B cell (primary cell): ENCODE data around the gene ZSCAN1. TPM values are rescaled to one million over a fixed set of nuclear protein-coding genes. Genes with fewer than 3 reads are reported as not detected.

Experiments
- ATAC-seq: fragments of 200-7000 bp; cut with Tn5 transposase; one replicate; pipeline ENCODE4 v1.10.0; 2021; ENCODE audit warnings: low read depth, mild to moderate bottlenecking, moderate number of reproducible peaks, moderate library complexity
- CTCF ChIA-PET: fragments of 350-600 bp; sonication (Branson Sonifier 250); formaldehyde crosslinking; loops from one replicate; lab custom pipeline; 2021; ENCODE audit warnings: antibody characterized with exemption, inconsistent platforms; lab: Charles Lee
- POLR2A ChIA-PET: fragments of 350-600 bp; sonication (Branson Sonifier 250); formaldehyde crosslinking; loops from one replicate; lab custom pipeline; 2021; ENCODE audit warnings: antibody characterized with exemption; lab: Charles Lee
- DNase-seq: peaks from one replicate; pipeline ENCODE4 v3.0.0; 2013
- H2AFZ ChIP-seq: 2 replicates; pipeline ENCODE4 v1.6.1; 2012; ENCODE audit warnings: mild to moderate bottlenecking, low read depth, low read length; ENCODE audit not compliant: insufficient read depth, poor library complexity, severe bottlenecking
- H3K27ac ChIP-seq, 2 donors: 1 replicate in 1 of 2; 2 replicates in 1 of 2; pipeline ENCODE4 v1.5.1; 2012 to 2013; ENCODE audit warnings: low read length in 2 of 2, mild to moderate bottlenecking in 2 of 2, moderate library complexity in 1 of 2
- H3K27me3 ChIP-seq, 4 experiments: fragments of 200-600 bp in 1 of 4; sonication (generic) in 1 of 4; replicated peaks in 1 of 4; 1 replicate in 2 of 4; 2 replicates in 2 of 4; pipeline versions ENCODE4 v1.6.1 to v1.7.0; 2013 to 2016; ENCODE audit warnings: low read length in 3 of 4, mild to moderate bottlenecking in 2 of 4, mixed read lengths in 1 of 4, moderate library complexity in 1 of 4; ENCODE audit not compliant: insufficient read depth in 4 of 4, control insufficient read depth in 3 of 4; ENCODE audit errors: control extremely low read depth in 1 of 4
- H3K36me3 ChIP-seq, 2 experiments: replicated peaks in 1 of 2; 1 replicate in 1 of 2; 2 replicates in 1 of 2; pipeline versions ENCODE4 v1.6.1 to v1.7.1; 2013; ENCODE audit warnings: low read length in 1 of 2; ENCODE audit not compliant: insufficient read depth in 2 of 2, control insufficient read depth in 1 of 2; ENCODE audit errors: control extremely low read depth in 1 of 2, extremely low read depth in 1 of 2
- H3K4me1 ChIP-seq, 2 donors: fragments of 200-600 bp in 1 of 2; sonication (generic) in 1 of 2; 1 replicate in 1 of 2; 2 replicates in 1 of 2; pipeline versions ENCODE4 v1.5.1 to v1.6.1; 2013 to 2017; ENCODE audit warnings: low read length in 2 of 2; ENCODE audit not compliant: control insufficient read depth in 2 of 2, insufficient read depth in 2 of 2
- H3K4me2 ChIP-seq: replicated peaks from 2 replicates; pipeline ENCODE3; 2012; ENCODE audit warnings: mild to moderate bottlenecking, low read depth, low read length; ENCODE audit not compliant: poor library complexity, severe bottlenecking
- H3K4me3 ChIP-seq, 5 experiments: fragments of 200-600 bp in 1 of 5; sonication (generic) in 1 of 5; 1 replicate in 3 of 5; 2 replicates in 2 of 5; pipeline versions ENCODE4 v1.5.1 to v1.7.0; 2011 to 2016; ENCODE audit warnings: low read length in 4 of 5, mild to moderate bottlenecking in 4 of 5, low read depth in 2 of 5, control low read depth in 1 of 5, moderate library complexity in 1 of 5; ENCODE audit not compliant: insufficient read depth in 1 of 5; ENCODE audit errors: control extremely low read depth in 1 of 5, extremely low read depth in 1 of 5
- H3K79me2 ChIP-seq: fragments of 200-600 bp; sonication (generic); one replicate; pipeline ENCODE4 v1.6.0; 2016; ENCODE audit warnings: low read length; ENCODE audit not compliant: control insufficient read depth, insufficient read depth
- H3K9ac ChIP-seq: fragments of 200-600 bp; sonication (generic); 2 replicates; pipeline ENCODE4 v1.6.1; 2017; ENCODE audit warnings: mild to moderate bottlenecking, low read length, moderate library complexity
- H3K9me3 ChIP-seq, 3 donors: one replicate each; pipeline versions ENCODE4 v1.6.1 to v1.7.1; 2013; ENCODE audit warnings: low read length in 2 of 3; ENCODE audit not compliant: control insufficient read depth in 2 of 3, insufficient read depth in 1 of 3; ENCODE audit errors: control extremely low read depth in 1 of 3
- H4K20me1 ChIP-seq: 2 replicates; pipeline ENCODE4 v1.6.0; 2012; ENCODE audit warnings: mild to moderate bottlenecking, low read length; ENCODE audit not compliant: insufficient read depth, control insufficient read depth, poor library complexity, severe bottlenecking
- H3K27ac Mint-ChIP-seq: one replicate; pipeline ENCODE4 v1.8.0; 2021; ENCODE audit warnings: mixed read lengths
- H3K27me3 Mint-ChIP-seq: one replicate; pipeline ENCODE4 v1.8.0; 2021; ENCODE audit warnings: mixed read lengths
- H3K4me1 Mint-ChIP-seq: one replicate; pipeline ENCODE4 v1.8.0; 2021; ENCODE audit warnings: mixed read lengths
- H3K4me3 Mint-ChIP-seq: one replicate; pipeline ENCODE4 v1.8.0; 2021; ENCODE audit warnings: mixed read lengths
- H3K9me3 Mint-ChIP-seq: one replicate; pipeline ENCODE4 v1.8.0; 2022; ENCODE audit warnings: mixed read lengths; ENCODE audit not compliant: insufficient read depth
- EZH2 ChIP-seq: IDR thresholded peaks from 2 replicates; pipeline ENCODE4 v1.6.1; 2012; ENCODE audit warnings: borderline replicate concordance, low read depth, mild to moderate bottlenecking, moderate library complexity, low read length; ENCODE audit not compliant: insufficient read depth, poor library complexity, severe bottlenecking
- WGBS: methylation state at CpG from one replicate; pipeline ENCODE4 v1.1.5; 2013; ENCODE audit warnings: missing lambda C conversion rate; ENCODE audit not compliant: insufficient coverage; 5-methylcytosine and 5-hydroxymethylcytosine counted together
- intact Hi-C: fragments of 100-400 bp; cut with micrococcal nuclease; formaldehyde crosslinking; loops from one replicate; pipeline ENCODE4 v1.10.0; 2022
- polyA plus RNA-seq: library from polyadenylated mRNA; depleted of rRNA; stranded (reverse); fragments of >200 nt; gene quantifications from 2 replicates; pipeline ENCODE4 v1.2.3, GENCODE V29; 2012
- total RNA-seq, 2 donors: library from RNA; stranded (reverse); fragments of 120-200 nt in 1 of 2; gene quantifications; 1 replicate in 1 of 2; 2 replicates in 1 of 2; pipeline versions ENCODE4 v1.2.3 to v1.2.4, GENCODE V29; 2013 to 2022
- TF ChIP-seq, protein P1 (sequence below): fragments of 200-600 bp; IDR thresholded peaks from one replicate; pipeline ENCODE4 v1.8.0; 2022; ENCODE audit warnings: antibody characterized with exemption, mild to moderate bottlenecking

Gene ZSCAN1
- total and polyA plus RNA-seq, 2 donors (not counting 1 experiment from before 2014, with no cell fraction given) = 0.13 TPM; not detected in 1

DNA sequence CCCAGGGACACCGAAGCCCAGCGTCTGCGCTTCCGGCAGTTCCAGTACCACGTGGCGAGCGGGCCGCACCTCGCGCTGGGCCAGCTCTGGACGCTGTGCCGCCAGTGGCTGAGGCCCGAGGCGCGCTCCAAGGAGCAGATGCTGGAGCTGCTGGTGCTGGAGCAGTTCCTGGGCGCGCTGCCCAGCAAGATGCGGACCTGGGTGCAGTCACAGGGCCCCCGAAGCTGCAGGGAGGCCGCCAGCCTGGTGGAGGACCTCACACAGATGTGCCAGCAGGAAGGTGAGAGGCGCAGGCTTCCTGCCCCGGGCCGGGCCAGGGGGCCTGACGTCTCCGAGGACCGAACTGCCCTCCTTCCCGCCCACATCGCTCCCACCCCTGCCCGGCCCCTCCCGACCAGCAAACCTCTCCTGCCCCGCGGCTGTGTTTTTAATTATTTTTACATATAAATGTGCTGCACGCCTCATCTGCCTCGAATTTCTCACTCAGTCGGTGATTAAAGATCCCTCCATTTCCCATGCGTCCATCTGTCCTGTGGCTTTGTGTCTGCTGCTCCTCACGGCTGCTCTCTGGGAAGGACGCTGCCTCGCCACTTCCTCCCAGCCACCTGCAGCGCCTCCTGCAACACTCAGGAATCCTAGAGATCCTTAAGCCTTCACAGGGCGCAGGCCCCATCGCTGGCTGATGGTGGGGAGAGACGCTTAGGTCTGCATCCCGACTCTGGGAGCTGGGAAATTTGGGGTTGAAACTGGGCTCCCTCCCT is 4.3 kb downstream of the ZSCAN1 start:
- DNase-seq = no peak
- ATAC-seq = no peak
- Histone ChIP-seq H2AFZ (no peak overlapping the region), H3K4me1 (peaks cover 0 to 4% of the 10 kb centered on the region in 2 donors), H3K27me3 (peaks cover 0 to 32% (median 4%) of the 10 kb centered on the region in 4 experiments), H3K36me3 (no peaks in the 10 kb centered on the region), H3K27ac (no peak overlapping the region), H3K4me3 (no peak overlapping the region), H3K4me2 (no peak overlapping the region), H3K79me2 (no peaks in the 10 kb centered on the region), H3K9me3 (peaks cover 0 to 84% (median 1%) of the 10 kb centered on the region in 3 donors), H4K20me1 (no peaks in the 10 kb centered on the region), H3K9ac (no peak overlapping the region)
- intact Hi-C loops = no loop called here
- ChIA-PET POLR2A (no interaction called here), CTCF (no interaction called here)
- TF ChIP-seq EZH2 = no peak
- TF ChIP-seq, protein P1, sequence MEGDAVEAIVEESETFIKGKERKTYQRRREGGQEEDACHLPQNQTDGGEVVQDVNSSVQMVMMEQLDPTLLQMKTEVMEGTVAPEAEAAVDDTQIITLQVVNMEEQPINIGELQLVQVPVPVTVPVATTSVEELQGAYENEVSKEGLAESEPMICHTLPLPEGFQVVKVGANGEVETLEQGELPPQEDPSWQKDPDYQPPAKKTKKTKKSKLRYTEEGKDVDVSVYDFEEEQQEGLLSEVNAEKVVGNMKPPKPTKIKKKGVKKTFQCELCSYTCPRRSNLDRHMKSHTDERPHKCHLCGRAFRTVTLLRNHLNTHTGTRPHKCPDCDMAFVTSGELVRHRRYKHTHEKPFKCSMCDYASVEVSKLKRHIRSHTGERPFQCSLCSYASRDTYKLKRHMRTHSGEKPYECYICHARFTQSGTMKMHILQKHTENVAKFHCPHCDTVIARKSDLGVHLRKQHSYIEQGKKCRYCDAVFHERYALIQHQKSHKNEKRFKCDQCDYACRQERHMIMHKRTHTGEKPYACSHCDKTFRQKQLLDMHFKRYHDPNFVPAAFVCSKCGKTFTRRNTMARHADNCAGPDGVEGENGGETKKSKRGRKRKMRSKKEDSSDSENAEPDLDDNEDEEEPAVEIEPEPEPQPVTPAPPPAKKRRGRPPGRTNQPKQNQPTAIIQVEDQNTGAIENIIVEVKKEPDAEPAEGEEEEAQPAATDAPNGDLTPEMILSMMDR = no peak
- Mint-ChIP-seq H3K4me1 (peaks cover 5% of the 10 kb centered on the region), H3K9me3 (peaks cover 6% of the 10 kb centered on the region), H3K4me3 (no peak overlapping the region), H3K27ac (no peak overlapping the region), H3K27me3 (peaks cover 26% of the 10 kb centered on the region)
- 47% methylated on average over 29 of the region's 44 CpGs for WGBS

DNA sequence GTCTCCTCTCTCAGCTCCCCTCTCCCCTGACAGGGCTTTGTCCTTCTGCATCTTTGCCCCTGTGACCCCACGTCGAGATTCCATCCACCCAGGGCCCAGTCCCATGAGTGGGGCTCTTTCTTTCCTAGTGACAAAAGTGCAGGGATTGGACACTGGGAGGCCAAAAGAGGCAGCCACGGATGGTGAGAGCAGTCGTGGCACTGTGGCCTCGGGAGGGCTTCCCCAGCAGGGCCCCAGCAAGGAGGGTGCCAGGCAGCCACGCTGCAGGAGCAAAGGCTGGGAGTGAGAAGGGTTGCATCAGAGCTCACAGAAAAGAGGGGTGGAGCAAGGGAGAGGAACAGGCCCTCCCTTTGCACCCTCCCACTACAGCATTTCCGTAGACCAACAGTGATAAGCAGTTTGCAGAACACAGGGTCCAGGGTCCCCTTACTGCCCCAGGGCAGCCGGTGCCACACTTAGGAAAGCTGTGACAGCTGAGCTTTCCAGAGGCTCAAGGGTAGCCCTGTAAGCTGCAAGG is 4.9 kb downstream of the ZSCAN1 start:
- Histone ChIP-seq H3K4me3 (no peak overlapping the region), H2AFZ (no peak overlapping the region), H3K27me3 (peaks cover 0 to 28% (median 5%) of the 10 kb centered on the region in 4 experiments), H3K4me1 (no peaks in the 10 kb centered on the region), H3K27ac (no peak overlapping the region), H3K9ac (no peak overlapping the region), H3K36me3 (no peaks in the 10 kb centered on the region), H3K9me3 (peaks cover 0 to 83% (median 4%) of the 10 kb centered on the region in 3 donors), H3K79me2 (no peaks in the 10 kb centered on the region), H3K4me2 (no peak overlapping the region), H4K20me1 (no peaks in the 10 kb centered on the region)
- intact Hi-C loops = no loop called here
- ATAC-seq (no peak), DNase-seq (no peak)
- peaks cover 5% of the 10 kb centered on the region for H3K4me1 Mint-ChIP-seq
- POLR2A ChIA-PET = no interaction called here
- H3K9me3 Mint-ChIP-seq = peaks cover 10% of the 10 kb centered on the region
- no peak overlapping the region for H3K27ac Mint-ChIP-seq
- peaks cover 26% of the 10 kb centered on the region for H3K27me3 Mint-ChIP-seq
- CTCF ChIA-PET = no interaction called here
- no peak overlapping the region for H3K4me3 Mint-ChIP-seq
- WGBS = 30% methylated on average over 7 of the region's 8 CpGs
- TF ChIP-seq EZH2 = no peak
- TF ChIP-seq, protein P1 = no peak
